WERI-Rb-1 (cell line): ENCODE measurements around the gene EYA2.

Experiments used
- DNase-seq: peaks from one replicate; pipeline ENCODE4 v3.0.0-alpha.2; 2020
- H3K27ac ChIP-seq: fragments of 250-450 bp; sonication (Bioruptor Pico); 2 replicates; pipeline ENCODE4 v1.5.1; 2020; ENCODE audit warnings: mild to moderate bottlenecking, moderate library complexity
- H3K27me3 ChIP-seq: fragments of 250-450 bp; sonication (Bioruptor Pico); 2 replicates; pipeline ENCODE4 v1.5.1; 2021; ENCODE audit warnings: mild to moderate bottlenecking, low read depth, moderate library complexity; ENCODE audit not compliant: insufficient read depth, severe bottlenecking
- H3K36me3 ChIP-seq: fragments of 250-450 bp; sonication (Bioruptor Pico); 2 replicates; pipeline ENCODE4 v1.5.1; 2020; ENCODE audit warnings: mild to moderate bottlenecking, moderate library complexity
- H3K4me3 ChIP-seq: 2 replicates; pipeline ENCODE4 v1.5.1; 2011; ENCODE audit warnings: low read depth, mild to moderate bottlenecking, control low read depth, low read length
- H3K9me3 ChIP-seq: fragments of 250-450 bp; sonication (Bioruptor Pico); 2 replicates; pipeline ENCODE4 v1.5.1; 2021; ENCODE audit warnings: mild to moderate bottlenecking, moderate library complexity; ENCODE audit not compliant: severe bottlenecking
- TF ChIP-seq, protein P1 (sequence below): IDR thresholded peaks from 2 replicates; pipeline ENCODE4 v1.5.1; 2011; ENCODE audit warnings: low read depth, mild to moderate bottlenecking, control low read depth, inconsistent platforms, low read length

The EYA2 gene

DNA sequence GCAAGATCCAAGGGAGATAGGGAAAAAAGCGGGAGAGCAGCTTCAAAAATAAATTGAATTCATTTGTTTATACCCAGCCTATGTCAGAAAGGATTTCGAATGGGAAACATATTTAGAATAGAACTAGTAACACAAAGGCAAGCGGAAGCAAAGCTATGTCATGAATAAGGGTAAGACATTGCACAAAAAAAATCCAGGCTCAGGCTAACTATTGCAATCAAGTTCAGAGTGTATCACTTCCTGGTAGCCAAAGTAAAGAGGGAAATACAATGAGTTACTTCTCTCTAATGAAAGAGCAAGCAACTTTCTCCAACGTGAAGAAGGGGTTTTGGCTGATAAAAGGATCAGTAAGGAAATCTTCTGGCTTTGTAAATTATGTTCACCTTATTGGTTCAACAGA is 249.0 kb downstream of the EYA2 start:
- H3K9me3 ChIP-seq: no peaks in the 10 kb centered on the region
- TF ChIP-seq, protein P1, sequence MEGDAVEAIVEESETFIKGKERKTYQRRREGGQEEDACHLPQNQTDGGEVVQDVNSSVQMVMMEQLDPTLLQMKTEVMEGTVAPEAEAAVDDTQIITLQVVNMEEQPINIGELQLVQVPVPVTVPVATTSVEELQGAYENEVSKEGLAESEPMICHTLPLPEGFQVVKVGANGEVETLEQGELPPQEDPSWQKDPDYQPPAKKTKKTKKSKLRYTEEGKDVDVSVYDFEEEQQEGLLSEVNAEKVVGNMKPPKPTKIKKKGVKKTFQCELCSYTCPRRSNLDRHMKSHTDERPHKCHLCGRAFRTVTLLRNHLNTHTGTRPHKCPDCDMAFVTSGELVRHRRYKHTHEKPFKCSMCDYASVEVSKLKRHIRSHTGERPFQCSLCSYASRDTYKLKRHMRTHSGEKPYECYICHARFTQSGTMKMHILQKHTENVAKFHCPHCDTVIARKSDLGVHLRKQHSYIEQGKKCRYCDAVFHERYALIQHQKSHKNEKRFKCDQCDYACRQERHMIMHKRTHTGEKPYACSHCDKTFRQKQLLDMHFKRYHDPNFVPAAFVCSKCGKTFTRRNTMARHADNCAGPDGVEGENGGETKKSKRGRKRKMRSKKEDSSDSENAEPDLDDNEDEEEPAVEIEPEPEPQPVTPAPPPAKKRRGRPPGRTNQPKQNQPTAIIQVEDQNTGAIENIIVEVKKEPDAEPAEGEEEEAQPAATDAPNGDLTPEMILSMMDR: no peak
- H3K4me3 ChIP-seq: no peak overlapping the region

DNA sequence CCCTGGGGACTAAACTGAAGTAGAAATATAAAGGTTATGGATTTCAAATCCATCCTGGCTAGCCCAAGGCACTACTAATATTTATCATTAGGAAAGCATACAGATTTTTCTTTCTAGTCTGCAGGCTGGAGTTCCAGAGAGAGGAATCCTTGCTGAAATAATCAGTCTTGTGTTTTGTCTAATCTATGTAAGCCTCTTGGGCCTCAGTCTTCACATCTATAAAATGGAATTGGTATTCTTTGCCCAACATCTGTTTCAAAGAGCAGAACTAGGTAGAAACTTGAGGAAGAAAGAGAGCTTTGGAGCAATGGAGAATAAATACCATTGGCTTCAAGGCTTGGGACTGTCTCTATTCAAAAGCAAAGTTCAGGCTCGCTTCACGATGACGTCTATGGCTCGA is 249.8 kb downstream of the EYA2 start:
- TF ChIP-seq, protein P1: no peak
- Histone ChIP-seq H3K9me3 (no peaks in the 10 kb centered on the region), H3K27me3 (no peaks in the 10 kb centered on the region), H3K27ac (no peak overlapping the region), H3K4me3 (no peak overlapping the region), H3K36me3 (peaks cover 57% of the 10 kb centered on the region)
- no peak for DNase-seq

More for the DNA sequence above, 249.0 kb downstream of the EYA2 start:
- H3K36me3 ChIP-seq: peaks cover 55% of the 10 kb centered on the region
- H3K27me3 ChIP-seq: no peaks in the 10 kb centered on the region
- H3K27ac ChIP-seq: no peak overlapping the region
- no peak for DNase-seq

DNA sequence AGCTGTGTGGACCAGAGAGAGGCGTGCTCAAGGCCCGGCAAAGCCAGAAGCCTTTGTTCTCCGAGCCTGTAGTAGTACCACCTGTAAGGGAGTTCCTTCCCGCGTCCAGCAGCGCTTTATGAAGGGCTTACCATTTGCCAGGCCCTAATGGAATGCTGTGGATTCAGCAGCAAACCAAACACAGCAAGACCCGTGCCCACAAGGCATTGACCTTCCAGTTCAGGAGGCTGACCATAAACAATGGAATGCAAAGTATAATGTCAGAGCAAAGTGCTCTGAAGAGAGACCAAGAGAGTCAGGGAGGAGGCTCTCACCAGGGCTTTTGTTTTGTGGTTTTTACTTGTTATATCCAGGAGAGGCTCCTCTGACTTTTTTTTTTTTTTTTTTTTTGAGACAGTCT is 252.0 kb downstream of the EYA2 start:
- Histone ChIP-seq H3K4me3 (no peak overlapping the region), H3K36me3 (peaks cover 44% of the 10 kb centered on the region), H3K27ac (no peak overlapping the region), H3K27me3 (no peaks in the 10 kb centered on the region), H3K9me3 (no peaks in the 10 kb centered on the region)
- TF ChIP-seq, protein P1: no peak
- DNase-seq: no peak

DNA sequence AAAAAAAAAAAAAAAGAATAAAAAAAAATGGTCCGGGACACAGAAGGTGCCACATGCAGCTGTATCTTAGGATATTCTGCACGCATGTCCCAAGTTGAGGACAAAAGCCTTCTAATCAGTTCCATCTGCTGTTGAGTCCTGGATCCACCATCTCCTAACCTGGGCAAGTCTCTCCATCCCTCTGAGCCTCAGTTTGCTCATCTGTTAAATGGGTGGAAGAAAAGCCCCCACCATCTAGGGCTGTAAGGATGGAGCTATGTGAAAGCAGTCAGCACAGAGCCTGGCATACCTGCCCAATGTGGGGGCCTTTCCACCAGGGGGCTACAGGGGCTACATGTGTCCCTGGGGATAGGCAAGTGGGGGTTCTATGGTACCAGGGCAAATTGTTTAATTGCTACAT is 253.4 kb downstream of the EYA2 start:
- H3K36me3 ChIP-seq: peaks cover 46% of the 10 kb centered on the region
- H3K9me3 ChIP-seq: no peaks in the 10 kb centered on the region
- no peak overlapping the region for H3K4me3 ChIP-seq
- no peaks in the 10 kb centered on the region for H3K27me3 ChIP-seq
- H3K27ac ChIP-seq: no peak overlapping the region
- DNase-seq: no peak
- TF ChIP-seq, protein P1: no peak

DNA sequence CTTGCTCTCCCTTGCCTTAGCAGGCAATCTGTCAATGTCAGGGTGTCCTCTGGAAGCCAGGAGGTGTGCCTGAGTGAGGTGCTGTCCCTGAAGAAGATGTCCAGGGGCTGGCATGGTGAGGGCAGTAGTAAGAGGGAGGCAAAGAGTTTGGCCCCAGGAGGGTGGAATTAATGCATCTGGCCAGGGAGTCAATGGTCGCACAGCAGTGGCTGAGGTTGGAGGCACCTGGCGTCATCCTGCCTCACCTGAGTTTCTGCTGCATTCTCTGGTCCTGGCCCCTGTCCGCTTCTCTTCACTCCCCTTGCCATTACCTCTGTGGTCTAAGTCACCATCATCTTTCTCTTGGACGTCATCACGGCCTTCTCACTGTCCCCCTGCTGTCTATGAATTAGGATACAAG is 255.3 kb downstream of the EYA2 start:
- Histone ChIP-seq H3K27ac (0 out of 2 replicates have a peak overlapping the region, but pooled peaks have one; percentile 7), H3K36me3 (peaks cover 44% of the 10 kb centered on the region), H3K27me3 (no peaks in the 10 kb centered on the region), H3K4me3 (no peak overlapping the region), H3K9me3 (no peaks in the 10 kb centered on the region)
- no peak for DNase-seq
- TF ChIP-seq, protein P1: no peak

DNA sequence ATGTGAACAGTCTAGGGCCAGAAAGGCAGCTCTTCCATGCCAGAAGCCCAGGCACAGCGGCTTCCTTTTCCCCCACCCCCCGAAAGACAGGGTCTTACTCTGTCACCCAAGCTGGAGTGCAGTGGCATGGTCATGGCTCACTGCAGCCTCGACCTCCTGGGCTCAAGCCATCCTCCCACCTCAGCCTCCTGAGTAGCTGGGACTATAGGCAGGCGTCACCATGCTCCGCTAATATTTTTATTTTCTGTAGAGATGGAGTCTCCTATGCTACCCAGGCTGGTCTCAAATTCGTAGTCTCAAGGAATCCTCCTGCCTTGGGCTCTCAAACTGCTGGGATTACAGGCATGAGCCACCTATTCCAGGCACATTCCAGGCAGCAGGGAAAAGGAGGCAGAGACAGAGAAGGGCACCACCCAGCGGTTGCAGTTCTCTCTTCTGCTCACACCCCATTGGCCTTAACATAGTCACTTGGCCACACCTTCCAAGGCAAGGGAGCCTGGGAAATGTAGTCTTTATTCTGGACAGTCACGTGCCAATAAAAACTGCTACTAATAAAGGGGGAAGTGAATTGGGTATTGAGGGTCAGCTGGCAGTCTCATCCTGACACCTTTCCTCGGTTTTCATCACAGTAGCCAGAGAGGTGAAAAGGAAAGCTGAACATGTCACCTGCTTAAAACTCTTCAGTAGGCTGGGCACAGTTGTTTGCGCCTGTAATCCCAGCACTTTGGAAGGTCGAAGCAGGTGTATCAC is 255.9 kb downstream of the EYA2 start:
- Histone ChIP-seq H3K27ac (0 out of 2 replicates have a peak overlapping the region, but pooled peaks have one; percentile 7), H3K9me3 (no peaks in the 10 kb centered on the region), H3K27me3 (no peaks in the 10 kb centered on the region), H3K36me3 (peaks cover 44% of the 10 kb centered on the region), H3K4me3 (no peak overlapping the region)
- peak; percentile 88 for DNase-seq
- TF ChIP-seq, protein P1: peak; percentile 91
